GM21786 (cell line): ENCODE data around the gene ZNF608.

Experiments
- ATAC-seq: cut with Tn5 transposase; IDR thresholded peaks from one replicate; pipeline ENCODE4 v1.9.1; 2021; ENCODE audit not compliant: unreplicated experiment

Gene ZNF608, protein sequence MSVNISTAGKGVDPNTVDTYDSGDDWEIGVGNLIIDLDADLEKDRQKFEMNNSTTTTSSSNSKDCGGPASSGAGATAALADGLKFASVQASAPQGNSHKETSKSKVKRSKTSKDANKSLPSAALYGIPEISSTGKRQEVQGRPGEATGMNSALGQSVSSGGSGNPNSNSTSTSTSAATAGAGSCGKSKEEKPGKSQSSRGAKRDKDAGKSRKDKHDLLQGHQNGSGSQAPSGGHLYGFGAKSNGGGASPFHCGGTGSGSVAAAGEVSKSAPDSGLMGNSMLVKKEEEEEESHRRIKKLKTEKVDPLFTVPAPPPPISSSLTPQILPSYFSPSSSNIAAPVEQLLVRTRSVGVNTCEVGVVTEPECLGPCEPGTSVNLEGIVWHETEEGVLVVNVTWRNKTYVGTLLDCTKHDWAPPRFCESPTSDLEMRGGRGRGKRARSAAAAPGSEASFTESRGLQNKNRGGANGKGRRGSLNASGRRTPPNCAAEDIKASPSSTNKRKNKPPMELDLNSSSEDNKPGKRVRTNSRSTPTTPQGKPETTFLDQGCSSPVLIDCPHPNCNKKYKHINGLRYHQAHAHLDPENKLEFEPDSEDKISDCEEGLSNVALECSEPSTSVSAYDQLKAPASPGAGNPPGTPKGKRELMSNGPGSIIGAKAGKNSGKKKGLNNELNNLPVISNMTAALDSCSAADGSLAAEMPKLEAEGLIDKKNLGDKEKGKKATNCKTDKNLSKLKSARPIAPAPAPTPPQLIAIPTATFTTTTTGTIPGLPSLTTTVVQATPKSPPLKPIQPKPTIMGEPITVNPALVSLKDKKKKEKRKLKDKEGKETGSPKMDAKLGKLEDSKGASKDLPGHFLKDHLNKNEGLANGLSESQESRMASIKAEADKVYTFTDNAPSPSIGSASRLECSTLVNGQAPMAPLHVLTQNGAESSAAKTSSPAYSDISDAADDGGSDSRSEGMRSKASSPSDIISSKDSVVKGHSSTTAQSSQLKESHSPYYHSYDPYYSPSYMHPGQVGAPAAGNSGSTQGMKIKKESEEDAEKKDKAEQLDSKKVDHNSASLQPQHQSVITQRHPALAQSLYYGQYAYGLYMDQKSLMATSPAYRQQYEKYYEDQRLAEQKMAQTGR (N-terminal part only)

DNA sequence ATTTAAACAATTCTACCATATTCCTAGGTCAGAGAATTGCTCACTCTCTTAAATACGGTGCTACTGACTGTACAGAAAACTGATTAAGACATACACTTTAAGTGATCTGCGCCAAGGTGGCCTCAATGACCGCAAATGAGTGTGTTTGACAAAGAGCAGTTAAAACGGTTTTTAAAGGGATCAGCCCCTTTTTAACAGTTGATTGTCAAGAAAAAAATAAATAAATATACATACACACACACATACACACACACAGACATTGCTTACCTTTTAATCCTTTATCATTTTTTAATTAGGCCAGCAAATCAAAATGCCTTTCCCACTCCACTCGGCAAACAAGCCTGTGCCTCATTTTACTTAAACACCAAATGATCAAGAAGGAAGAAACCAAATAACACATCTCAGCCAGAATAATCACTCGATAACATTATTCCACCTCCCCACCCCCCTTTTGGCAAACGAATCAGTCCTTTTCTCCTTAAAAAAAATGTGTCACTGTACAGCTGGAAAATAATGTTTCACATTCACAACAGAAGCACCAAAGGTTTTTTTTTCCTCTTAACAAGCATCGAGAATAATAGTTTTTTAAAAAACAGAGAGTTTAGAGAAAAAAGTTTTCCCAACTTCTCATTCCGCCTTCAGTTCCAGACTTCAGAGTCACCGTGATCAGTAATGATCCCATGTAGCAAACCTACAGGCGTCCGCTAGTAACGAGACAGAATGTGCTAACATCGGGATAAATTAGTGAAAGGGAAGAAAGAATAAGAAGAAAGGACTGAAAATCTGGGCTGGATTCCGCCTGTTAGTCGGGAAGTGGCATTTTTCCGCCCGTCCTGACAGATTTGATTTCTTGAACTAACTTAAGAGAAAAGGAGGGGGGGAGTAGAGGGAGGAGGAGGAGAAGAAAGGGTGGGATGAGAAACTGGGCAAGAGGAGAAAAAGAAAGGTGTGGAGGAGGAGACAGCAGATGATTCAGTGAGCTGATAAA lies at the start of gene ZNF608:
TSS of gene ZNF608 (minus strand) at position 712 of the 988 bp plus-strand sequence. CDS start 1,650 bp downstream, outside the sequence.
- no peak for ATAC-seq

- ATAC-seq, result no peak
Observed at GRCh38 chr5:124795829-124796228, 49.4 kb upstream of the ZNF608 start.

- no peak for ATAC-seq
Observed at GRCh38 chr5:124790895-124791732, 44.7 kb upstream of the ZNF608 start.

GRCh38 chr5:124790301-124790894 lies 44.0 kb upstream of the ZNF608 start:
- ATAC-seq, result no peak

DNA sequence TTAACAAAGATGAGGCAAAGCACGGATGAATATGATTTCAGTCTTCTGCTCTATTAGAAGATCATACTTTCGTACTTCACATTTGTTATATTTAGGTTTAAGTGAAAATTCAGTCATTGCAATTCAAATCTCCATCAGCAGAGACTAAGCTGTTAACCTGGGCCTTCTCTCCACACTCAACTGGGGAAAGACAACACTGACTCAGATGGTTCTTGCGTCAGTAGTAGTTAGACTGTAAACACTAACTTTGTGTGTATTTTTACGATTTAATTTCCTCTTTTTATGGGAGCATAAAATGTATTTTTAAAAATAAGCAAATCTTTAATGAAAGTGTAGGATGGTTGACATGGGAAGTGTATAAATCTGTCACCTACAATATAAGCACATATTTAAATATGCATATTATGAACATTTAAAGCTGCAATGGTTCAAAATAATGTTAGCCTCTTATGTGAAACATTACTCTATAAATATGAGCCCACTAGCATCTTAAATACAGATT lies 42.7 kb upstream of the ZNF608 start:
- no peak for ATAC-seq

- ATAC-seq, result no peak
Observed at GRCh38 chr5:124783794-124784193, 37.4 kb upstream of the ZNF608 start.

- ATAC-seq, result no peak
Observed at GRCh38 chr5:124783285-124783684, 36.8 kb upstream of the ZNF608 start.

GRCh38 chr5:124782262-124782661 lies 35.8 kb upstream of the ZNF608 start:
- no peak for ATAC-seq

- no peak for ATAC-seq
Observed at GRCh38 chr5:124780011-124780410, 33.6 kb upstream of the ZNF608 start.

GRCh38 chr5:124773315-124774311 lies 27.2 kb upstream of the ZNF608 start:
- ATAC-seq, result no peak

DNA sequence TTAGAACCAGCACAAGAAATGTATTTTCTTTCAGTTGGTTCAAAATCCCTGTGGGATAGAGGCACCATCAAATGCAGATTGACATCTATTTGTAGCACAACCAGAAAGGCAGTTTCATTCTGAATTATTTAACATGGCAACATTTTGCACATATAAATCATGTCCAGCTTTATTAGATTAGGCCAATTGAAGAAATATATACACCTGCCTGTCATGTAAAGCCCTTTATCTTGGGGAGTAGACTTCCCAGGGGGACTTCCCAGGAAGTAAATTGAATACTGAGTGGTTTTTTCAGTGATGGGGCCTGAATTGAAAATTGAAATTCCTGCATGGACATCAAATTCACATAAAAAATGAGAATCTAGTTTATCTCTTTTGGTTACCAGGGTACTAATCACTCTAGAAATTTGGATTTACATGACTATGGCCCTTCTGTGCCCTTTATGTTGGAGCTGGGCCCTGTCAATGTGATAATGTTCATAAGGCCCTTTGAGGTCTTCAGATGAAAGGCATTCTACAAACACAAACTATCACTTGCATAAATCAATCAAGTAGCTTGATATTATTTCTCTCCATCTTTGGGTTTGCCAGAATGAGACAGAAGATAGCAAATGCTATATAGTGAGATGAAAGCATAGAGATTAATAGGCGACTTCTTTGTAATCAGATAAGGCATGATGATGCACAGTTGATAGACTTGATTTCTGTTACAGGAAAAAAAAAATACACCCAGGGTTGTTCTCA lies 26.2 kb upstream of the ZNF608 start:
- ATAC-seq, result no peak

- ATAC-seq, result no peak
Observed at GRCh38 chr5:124771761-124772160, 25.3 kb upstream of the ZNF608 start.

DNA sequence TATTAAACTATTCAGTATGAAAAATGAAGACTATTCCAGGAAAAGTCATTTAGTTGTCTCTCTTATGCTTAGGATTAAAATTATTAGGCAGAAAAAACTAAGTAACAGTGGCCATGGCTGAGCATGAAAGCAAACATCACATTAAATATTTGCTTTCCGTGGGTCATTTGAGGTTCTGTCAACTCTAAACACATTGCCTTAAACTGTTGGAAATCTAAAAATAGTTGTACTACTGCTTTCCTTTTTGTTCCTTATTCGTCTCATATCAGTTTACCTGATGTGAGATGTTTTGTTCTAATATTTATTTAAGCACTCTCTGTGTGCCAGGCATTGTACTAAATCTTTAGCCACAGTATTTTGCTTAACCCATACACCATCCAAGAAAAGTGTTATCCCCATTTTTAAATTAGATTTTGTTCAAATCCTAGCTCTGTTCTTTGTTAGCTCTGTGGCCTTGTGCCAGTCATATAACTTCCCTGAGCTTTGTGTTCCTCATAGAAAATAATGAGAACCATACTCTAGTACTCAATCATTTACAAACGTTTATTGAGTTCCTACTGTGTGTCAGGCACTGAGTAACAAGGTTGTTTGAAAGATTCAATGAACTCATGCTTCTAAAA lies 18.7 kb upstream of the ZNF608 start:
- no peak for ATAC-seq

GRCh38 chr5:124764585-124764984 lies 18.1 kb upstream of the ZNF608 start:
- ATAC-seq, result no peak

- ATAC-seq, result no peak
Observed at GRCh38 chr5:124761010-124761409, 14.6 kb upstream of the ZNF608 start.

GRCh38 chr5:124760608-124761007 lies 14.2 kb upstream of the ZNF608 start:
- ATAC-seq, result no peak
